Measurements from ENCODE around the gene PLEKHO2.

Gene PLEKHO2

GRCh38 chr15:64869501-64869900, 27.8 kb downstream of the PLEKHO2 start:
- H3K4me3 ChIP-seq (ENCODE audit: low read length), result no peak overlapping the region
- no peak for TF ChIP-seq CTCF (conservative IDR thresholded peaks at IDR 0.05; ENCODE audit: low read length)

GRCh38 chr15:64870353-64870752, 28.6 kb downstream of the PLEKHO2 start:
- no peak for DNase-seq (ENCODE audit: low read depth)
- H3K4me3 ChIP-seq (ENCODE audit: low read length), result no peak overlapping the region
- TF ChIP-seq CTCF (conservative IDR thresholded peaks at IDR 0.05; ENCODE audit: low read length), result no peak

More at GRCh38 chr15:64869501-64869900, 27.8 kb downstream of the PLEKHO2 start:
- DNase-seq (ENCODE audit: low read depth), result no peak

- H3K4me3 ChIP-seq (ENCODE audit: low read length), result no peak overlapping the region
- TF ChIP-seq CTCF (conservative IDR thresholded peaks at IDR 0.05; ENCODE audit: low read length), result no peak
- no peak for DNase-seq (ENCODE audit: low read depth)
Measured at GRCh38 chr15:64875641-64876223, 34.0 kb downstream of the PLEKHO2 start.

GRCh38 chr15:64877435-64877834, 35.7 kb downstream of the PLEKHO2 start:
- TF ChIP-seq CTCF (conservative IDR thresholded peaks at IDR 0.05; ENCODE audit: low read length), result no peak

GRCh38 chr15:64878705-64879104, 37.0 kb downstream of the PLEKHO2 start:
- DNase-seq (ENCODE audit: low read depth), result no peak
- no peak for TF ChIP-seq CTCF (conservative IDR thresholded peaks at IDR 0.05; ENCODE audit: low read length)
- H3K4me3 ChIP-seq (ENCODE audit: low read length), result no peak overlapping the region

More at GRCh38 chr15:64877435-64877834, 35.7 kb downstream of the PLEKHO2 start:
- DNase-seq (ENCODE audit: low read depth), result no peak
- no peak overlapping the region for H3K4me3 ChIP-seq (ENCODE audit: low read length)

GRCh38 chr15:64883100-64883581, 41.4 kb downstream of the PLEKHO2 start:
- TF ChIP-seq CTCF (conservative IDR thresholded peaks at IDR 0.05; ENCODE audit: low read length), result no peak
- no peak overlapping the region for H3K4me3 ChIP-seq (ENCODE audit: low read length)
- DNase-seq (ENCODE audit: low read depth), result peak; percentile 30

- DNase-seq (ENCODE audit: low read depth), result peak; percentile 87
- H3K4me3 ChIP-seq (ENCODE audit: low read length), result no peak overlapping the region
- no peak for TF ChIP-seq CTCF (conservative IDR thresholded peaks at IDR 0.05; ENCODE audit: low read length)
Measured at GRCh38 chr15:64883997-64884511, 42.3 kb downstream of the PLEKHO2 start.
